Measurements from ENCODE around the gene IGF2R.
"Not testable (repeated sequence)": the region's sequence is repeated elsewhere in the genome, so short reads cannot be mapped to it uniquely, and the experiment has no call there.

IGF2R gene

DNA sequence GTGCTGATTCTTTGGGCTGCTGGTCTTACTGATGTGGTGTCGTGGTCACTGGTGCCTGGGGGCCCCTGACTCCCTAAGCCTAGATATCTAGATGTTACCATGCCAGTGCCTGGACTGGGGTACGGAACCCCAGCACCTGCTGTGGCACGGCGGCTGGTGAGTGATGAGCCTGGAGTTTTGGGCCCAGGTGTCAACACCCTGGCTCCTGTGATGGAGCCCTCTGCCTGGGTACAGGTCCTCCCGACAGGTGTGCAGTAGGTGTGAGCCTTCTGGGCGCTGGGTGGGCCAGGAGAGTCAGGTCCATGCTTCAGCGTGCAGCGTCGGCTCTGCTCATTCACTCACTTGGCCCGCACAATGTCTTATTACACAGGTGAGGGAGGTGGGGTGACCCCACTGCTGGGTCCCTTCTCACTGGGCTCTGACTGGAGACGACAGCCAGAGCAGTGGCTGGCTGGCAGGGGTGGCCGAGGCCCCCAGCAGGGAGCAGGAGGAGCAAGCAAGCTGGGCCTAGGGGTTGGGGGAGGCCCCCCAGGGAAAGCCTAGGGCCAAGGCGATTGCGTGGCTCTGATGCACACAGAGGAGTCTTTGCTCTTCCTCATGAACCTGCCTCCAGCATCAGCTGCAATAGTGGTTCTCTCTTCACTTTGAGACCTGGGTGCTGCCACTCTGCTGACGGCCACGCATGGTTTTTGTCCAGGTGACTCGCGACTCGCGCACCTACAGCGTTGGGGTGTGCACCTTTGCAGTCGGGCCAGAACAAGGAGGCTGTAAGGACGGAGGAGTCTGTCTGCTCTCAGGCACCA is 110.2 kb downstream of the IGF2R start:
- DNase-seq, result no peak

DNA sequence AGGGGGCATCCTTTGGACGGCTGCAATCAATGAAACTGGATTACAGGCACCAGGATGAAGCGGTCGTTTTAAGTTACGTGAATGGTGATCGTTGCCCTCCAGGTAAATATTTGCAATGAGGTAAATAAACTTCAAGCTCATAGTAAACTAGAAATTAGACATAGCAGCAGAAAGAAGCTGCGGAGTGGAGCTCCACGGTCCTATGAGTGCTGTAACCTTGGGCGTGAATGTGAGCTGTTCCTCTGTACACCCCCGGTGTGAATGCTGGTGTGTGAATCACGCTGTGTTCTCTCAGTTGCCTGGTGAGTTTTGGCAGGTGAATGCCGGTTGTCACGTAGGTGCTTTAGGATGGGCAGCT is 110.8 kb downstream of the IGF2R start:
- DNase-seq, result no peak

DNA sequence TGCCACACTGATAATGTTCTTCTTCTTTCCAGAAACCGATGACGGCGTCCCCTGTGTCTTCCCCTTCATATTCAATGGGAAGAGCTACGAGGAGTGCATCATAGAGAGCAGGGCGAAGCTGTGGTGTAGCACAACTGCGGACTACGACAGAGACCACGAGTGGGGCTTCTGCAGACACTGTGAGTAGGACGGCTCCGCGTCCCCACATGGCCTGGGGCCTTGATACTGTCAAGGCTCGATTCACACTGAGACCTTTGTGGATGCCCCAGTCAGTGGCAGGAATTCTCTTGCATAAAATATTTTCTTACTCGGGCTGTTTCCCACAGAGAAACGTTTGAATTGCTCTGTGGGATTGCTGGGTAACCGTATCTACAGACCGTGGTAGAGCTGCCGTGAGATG is 111.2 kb downstream of the IGF2R start:
- DNase-seq, result no peak

DNA sequence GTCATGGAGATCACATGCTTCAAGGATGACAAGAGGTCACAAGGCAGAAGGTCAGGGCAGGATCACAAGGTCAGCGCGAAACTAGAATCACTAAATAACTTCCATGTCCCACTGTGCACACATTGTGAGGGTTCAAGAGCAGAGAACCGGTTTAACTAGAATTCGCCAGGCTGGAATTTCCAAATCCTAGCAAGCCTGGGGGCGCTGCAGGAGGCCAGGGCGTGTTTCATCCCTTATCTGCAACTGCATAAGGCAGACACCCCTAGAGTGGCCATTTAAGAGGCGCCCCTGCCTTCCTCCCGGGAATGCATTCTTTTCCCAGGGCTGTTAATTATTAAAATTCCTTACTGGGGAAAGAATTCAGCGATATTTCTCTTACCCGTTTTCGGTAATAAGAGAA is 112.5 kb downstream of the IGF2R start:
- DNase-seq, result no peak

DNA sequence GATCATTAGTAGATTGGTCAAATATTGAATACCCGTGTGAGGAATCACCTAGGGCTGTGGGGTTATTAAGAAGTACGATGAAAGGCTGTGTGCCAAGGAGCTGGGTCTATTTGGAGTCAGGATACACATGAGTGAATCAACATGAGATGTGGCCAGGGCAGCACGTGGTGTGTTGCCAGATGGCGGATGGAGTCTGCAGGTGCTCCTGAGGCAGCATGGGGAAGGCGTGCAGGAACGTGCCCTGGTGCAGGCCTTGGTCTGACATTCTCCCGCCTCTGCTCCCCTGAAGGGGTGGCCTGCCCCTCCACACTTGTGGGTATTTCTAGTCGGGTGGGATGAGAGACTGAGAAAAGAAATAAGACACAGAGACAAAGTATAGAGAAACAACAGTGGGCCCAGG is 113.7 kb downstream of the IGF2R start:
- peak in 1 of 2 experiments; percentile 32 for DNase-seq

DNA sequence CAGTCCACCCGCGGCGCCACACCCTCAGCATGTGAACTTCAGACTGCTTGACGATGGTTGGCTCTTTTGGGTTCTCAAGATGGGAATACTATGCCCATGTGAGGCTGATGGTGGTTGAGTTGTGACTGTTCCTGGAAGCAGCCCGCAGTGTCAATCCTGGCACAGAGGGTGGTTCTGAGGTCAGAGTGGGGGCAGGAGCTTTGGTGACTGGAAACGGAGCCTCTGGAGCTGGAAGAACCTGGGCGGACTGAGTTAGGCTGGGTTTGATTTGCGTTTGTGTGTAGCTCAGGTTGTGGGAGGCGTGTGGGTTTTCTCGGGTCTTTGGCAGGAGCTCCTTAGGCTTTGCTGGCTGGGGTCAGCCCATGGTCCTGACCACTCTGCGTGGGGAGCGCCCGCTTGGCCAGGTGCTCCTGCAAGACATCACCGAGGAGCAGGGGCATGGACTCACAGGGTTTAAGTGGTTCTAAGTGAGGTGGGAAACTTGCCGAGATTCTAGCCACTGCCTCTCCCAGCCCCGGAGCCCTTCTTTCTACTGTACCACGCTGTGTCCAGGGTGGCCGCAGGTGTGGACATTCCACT is 115.4 kb downstream of the IGF2R start:
- DNase-seq, result no peak

DNA sequence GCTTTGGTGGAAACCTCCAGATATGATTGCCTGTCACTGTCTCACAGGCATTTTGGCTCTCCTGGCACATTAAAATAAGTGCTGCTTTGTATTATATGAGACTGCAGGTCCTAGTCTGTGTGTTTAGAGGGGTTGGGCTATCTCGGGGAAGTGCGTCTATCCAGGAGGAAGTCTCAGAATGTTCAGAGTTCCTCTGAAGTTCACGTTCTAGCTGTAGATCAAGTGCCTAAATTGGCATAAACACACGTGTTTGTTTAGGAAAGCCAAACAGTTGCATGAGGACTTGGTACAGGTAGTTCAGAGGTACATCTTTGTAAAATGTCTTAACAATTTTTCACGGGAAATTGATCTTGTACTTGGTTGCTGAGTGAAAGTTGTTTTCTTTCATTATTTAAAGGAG is 116.3 kb downstream of the IGF2R start:
- DNase-seq, result no peak

DNA sequence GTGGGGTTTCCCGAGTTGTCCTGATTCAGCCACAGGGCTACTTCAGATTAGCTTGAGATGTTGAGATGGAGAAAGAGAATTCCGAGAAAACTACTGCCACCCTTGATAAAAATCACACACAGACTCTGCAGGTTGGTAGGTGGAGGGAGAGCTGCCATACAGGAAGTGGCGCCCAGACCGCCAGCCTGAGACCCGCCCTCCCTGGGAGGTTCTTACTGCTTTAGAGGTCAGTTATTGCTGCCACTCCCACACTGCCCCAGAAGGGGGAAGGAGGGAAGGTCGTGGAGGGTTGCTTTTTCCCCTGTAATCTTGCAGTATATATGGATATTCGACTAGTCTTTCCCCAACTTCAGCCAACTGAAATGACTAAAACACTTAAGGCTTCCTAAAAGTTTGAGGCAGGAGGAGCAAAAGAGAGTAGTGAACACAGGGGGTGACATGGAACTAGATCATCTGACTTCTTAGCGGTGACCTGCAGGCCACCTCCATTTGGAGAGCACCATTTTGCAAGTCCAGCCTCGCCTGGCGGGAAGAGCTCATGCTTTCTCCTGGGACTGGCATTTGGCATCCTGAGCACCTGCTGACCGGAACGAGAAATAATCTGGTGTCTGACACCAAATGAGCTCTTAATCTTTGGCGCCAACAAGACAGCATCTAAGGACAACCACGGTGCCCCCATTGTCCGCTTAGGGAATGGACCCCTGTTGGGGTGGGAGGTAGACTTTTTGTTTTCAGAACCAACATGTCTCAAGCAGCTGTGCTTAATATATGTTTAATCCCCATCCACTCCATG is 117.0 kb downstream of the IGF2R start:
- no peak for DNase-seq

DNA sequence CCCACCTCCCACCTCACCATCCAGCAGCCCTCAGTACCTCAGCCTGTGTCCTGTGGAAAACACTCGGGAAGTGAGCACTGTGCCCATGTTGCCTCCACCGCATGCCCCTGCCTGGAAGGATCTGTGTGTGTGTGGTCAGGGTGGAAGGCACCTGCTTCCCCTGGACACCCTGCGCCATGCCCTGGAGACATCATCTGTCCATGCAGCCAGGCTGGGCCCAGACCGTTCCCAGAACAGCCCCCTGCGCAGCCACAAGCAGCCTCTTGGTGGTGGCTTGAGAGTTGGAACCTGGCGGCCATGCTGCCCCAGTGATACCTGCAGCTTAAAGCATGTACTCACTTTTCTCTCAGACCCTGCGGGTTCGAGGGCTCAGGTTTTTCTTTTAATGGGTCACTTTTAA is 117.9 kb downstream of the IGF2R start:
- no peak for DNase-seq

DNA sequence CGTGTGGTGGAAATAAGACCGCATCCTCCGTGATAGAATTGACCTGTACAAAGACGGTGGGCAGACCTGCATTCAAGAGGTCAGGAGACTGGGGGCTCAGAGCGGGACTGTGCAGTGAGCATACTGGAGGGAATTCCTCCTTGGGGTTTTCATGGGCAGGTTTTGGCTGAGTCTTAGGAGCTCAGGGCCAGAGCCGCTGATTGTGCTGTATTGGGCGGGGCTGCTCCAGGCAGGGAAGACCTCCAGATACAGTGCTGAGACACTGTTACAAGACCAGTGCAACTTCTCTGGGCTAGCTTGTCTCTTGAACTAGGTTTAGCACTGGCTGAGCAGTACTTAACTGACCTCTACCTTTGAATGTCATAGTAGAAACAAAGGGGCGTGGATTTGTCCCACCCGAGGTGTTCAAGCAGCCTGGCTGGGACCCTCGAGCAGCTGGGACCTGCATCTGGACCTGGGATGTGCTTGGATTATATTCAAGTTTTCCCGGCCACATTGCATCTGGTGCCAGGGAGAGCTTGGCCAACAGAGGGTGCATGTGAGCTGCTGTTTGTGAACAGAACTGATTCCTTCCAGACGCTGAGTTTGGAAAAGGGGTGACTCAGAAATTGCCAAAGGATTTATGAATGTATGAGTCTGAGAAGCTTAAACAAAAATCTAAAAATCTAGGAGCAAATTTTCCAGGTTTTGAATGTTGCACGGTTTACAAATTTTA is 119.3 kb downstream of the IGF2R start:
- peak; percentile 18 to 72 for DNase-seq

DNA sequence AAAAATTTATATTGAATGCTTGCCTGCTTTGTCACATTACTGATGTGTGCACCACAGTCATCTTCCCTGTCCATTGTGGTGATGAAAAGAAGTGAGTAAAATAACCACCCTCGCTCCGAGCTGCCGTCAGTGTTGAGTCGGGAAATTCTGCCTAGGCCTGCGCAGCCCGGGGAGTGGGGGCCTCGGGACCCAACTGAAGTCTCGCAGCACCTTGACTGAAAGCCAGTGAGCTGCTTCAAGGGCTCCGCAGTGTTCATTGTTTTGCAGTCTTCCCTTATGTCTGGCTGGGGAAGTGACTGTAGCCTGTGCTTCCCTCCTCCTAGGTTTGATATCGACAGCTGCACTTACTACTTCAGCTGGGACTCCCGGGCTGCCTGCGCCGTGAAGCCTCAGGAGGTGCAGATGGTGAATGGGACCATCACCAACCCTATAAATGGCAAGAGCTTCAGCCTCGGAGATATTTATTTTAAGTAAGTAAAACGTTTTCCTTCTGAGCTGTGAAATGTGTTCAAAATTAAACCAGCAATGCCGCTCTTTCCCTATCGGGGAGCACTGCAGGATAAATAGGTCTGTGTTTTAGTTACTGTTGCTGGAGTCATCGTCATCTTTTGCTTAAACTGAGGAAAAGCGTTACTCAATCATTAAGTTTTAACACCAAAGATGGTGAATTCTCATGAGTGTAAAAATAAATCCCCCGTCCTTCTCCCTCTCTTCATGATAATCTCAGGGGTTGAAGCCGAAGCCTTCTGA is 120.1 kb downstream of the IGF2R start:
- DNase-seq, result no peak

DNA sequence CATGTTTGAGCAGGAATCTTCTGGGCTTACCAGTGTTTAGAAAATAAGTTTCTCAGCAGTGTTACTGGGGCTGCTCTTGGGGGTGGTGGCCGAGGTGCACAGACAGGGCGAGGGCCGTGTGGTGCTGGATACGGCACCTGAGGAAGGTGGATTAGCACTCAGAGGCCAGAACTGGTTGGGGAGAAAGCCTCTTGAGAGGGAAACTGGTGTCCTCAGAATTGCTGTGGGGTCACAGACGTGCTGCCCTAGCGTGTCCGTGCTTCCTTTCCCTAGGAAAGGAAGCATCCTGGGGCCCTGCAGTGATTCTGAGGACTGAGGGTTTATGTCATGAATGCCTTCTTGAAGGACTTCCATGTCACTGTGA is 120.6 kb downstream of the IGF2R start:
- DNase-seq, result no peak

DNA sequence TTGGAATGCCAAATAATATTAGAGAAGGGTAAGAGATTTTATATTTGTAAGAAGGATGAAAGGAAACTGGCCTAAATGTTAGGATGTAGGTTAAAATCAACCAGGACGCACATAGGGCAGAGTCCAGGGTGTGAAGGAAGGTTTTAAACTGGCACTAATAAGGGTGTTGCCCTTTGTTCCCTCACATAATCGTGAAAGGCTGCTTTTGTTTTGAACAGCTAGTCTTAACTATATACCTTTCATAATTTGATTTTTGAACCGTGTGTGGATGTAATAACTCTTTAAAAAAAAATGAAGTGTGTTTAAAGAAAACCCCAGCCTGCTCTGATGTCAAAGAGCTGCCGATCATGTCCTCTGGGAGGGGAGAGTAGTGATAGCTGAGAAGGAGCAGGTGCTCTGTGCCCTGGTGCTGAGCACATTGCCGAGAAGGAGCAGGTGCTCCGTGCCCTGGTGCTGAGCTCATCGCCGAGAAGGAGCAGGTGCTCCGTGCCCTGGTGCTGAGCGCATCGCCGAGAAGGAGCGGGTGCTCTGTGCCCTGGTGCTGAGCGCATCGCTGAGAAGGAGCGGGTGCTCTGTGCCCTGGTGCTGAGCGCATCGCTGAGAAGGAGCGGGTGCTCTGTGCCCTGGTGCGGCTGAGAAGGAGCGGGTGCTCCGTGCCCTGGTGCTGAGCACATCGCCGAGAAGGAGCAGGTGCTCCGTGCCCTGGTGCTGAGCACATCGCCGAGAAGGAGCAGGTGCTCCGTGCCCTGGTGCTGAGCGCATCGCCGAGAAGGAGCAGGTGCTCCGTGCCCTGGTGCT is 121.8 kb downstream of the IGF2R start:
- DNase-seq, result not testable (repeated sequence)

DNA sequence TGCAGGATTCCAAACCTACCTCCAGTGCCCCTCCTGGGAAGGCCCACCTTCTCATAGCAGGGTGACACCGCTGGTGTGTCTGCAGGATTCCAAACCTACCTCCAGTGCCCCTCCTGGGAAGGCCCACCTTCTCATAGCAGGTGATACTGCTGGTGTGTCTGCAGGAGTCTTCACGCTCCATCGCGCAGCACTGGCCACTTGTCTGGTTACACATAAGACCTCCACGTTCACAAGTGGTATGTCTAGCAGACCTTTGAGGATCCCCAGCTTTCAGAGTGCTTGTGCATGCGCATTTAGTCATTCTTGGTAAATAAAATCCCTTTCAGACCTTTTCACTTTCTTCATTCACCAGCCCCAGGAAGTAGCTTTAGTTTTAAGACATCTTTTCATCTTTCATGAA is 123.3 kb downstream of the IGF2R start:
- DNase-seq, result not testable (repeated sequence)

DNA sequence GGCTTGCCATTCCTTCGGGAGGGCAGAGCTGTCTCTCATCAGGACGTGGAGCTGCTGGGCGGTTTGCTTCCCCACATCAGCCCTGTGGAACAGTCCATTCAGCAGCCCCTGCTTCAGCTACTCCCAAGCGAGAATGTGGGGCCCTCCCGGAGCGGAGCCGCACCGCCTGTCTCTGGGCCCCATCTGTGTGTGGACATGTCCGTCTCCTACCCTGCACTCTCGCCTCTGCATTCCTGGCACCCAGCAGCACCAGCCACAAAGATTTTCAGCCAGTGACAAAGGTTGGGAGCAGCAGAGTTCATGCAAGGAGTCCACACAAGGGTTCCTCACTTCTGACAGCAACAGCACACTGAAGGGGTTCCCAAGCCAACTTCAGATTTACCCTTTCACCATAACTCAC is 123.7 kb downstream of the IGF2R start:
- DNase-seq, result no peak

DNA sequence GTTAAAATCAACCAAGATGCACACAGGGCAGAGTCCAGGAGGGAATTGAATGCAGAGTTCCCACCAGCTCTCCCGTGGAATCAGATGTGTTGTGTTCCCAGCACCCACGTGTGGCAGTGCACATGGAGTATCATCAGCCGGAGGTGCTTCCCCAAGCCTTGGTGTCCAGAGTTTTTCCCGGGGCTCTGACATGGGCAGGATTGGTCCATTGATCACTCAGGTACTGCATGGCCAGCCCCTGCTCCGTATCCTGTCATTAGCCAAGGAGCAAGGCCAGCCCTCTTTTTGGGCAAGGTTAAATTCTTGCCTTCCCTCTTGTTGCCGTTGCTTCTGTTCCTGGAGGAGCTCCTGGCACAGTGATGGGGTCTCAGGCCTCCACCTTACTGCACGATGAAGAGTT is 124.2 kb downstream of the IGF2R start:
- DNase-seq, result no peak

DNA sequence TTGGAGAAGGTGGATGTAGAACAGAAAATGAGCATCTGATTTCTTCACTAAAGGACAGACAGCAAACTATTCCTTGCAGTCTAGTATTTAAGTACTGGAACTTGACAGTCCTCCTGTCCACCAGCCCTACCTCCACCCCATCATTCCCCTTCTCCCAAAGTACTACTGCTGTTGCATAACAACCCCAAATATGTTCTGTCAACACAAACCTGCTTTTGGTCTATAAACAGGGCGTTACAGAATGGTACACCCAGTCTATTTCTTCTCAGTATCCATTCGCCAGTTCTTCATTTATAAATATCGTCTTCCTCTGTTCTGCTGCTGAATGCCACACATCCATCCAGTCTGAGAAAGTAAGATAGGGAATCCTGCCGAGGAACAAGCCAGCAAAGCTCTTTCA is 125.1 kb downstream of the IGF2R start:
- no peak for DNase-seq

DNA sequence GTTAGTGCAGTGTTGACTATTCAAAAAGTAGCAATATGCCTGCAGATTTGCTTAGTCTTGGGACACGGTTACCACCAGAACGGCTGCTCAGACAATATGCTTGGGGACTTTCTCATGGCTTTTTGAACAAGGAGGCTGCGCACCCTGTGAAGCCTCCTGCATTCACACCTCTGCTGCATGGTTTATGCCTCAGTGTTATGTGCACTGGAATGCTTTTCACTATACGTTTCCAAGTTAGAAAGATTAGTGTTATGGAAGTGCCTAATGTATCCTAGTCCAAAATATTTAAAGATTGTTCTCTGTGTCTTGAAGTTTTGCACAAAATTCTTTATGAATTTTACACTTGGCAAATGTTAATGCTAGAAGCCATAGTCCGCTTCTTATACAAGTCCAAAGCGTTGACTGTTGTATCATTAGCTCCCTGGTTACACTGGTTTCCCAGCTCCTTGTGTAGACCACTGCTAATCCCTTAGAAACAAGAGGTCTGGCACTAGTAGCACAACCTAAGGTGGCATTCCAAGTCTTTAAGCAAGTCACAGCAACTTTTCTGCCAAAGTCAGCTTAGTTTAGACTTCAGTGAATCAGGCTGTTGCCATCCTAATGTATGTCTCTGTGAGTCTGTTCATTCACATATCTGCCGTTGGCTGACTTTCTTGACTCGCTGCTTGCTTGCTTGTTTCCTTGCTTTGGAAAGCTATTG is 126.4 kb downstream of the IGF2R start:
- DNase-seq, result no peak

DNA sequence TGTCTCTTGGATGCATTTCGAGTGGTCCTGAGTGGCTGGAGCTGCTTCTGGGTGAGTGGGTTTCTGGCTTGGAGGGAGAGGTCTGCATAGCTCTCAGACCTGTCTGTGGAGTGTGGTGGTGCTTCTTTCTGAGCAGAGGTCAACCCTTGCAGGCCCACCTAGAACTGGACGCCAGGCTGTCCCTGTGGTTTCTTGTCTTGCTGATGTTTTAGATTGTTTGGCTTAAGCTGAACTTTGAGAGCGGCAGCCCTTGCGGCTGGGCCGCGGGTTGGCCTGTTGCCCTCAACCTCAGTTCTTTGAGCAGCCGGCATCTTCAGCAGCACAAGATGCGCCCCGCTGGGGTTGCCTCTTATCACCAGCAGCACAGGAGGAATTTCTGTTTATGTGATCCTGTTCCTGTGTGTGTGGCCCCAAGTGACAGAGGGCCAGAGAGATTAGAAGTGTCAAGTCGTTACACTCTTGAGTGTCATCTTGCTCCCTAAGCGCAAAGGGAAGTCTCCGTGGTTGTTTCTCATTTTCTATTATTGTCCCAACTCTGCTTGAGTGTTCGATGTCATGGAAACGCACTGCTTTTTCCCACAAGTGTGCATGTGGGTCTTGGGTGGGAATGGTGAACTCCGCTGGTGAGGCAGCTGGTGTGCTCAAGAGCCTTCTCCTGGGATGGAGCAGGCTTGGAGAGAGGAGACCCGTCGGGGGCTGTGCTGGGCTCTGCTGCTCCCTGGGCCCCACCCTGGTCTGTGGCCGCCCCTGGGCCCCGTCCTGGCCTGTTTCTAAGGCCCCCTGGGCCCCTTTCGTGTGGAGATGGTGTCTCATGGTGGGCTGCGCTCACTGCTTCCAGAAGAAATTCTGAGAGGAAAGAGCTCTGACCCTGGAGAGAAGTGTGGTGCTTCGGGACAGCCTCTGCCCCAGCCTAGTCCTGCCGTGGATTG is 132.7 kb downstream of the IGF2R start:
- no peak for DNase-seq

DNA sequence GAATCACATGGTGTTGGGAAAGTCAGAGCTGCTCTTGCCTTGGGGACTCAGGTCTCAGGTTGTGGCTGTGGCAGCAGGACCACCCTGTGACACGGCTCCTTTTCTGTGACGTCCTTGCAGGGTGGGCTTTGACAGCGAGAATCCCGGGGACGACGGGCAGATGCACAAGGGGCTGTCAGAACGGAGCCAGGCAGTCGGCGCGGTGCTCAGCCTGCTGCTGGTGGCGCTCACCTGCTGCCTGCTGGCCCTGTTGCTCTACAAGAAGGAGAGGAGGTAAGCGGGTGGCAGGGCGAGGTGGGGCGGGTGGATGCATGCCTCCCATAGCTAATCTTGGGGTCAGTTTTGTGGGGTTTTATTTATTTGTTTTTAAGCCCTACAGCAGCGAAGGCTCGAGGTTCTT is 133.5 kb downstream of the IGF2R start:
- no peak for DNase-seq
